ENCODE results near the gene AARS2.

Gene AARS2

GRCh38 chr6:44275749-44276648, 37.1 kb downstream of the AARS2 start:
- DNase-seq (ENCODE audit: low read depth) = no peak

GRCh38 chr6:44275271-44275748, 37.8 kb downstream of the AARS2 start:
- DNase-seq (ENCODE audit: low read depth) = no peak

GRCh38 chr6:44273617-44274016, 39.5 kb downstream of the AARS2 start:
- no peak for DNase-seq (ENCODE audit: low read depth)

GRCh38 chr6:44272999-44273566, 40.1 kb downstream of the AARS2 start:
- DNase-seq (ENCODE audit: low read depth) = no peak

GRCh38 chr6:44272529-44272928, 40.6 kb downstream of the AARS2 start:
- no peak for DNase-seq (ENCODE audit: low read depth)

- DNase-seq (ENCODE audit: low read depth) = no peak
Measured at GRCh38 chr6:44271914-44272313, 41.2 kb downstream of the AARS2 start.

- DNase-seq (ENCODE audit: low read depth) = no peak
Measured at GRCh38 chr6:44271406-44271723, 41.8 kb downstream of the AARS2 start.

GRCh38 chr6:44270526-44271405, 42.4 kb downstream of the AARS2 start:
- DNase-seq (ENCODE audit: low read depth) = no peak

GRCh38 chr6:44269921-44270525, 43.1 kb downstream of the AARS2 start, which contains the start of gene TMEM151B:
Gene TMEM151B (plus strand): TSS chr6:44270450. CDS start chr6:44270743, 293 bp downstream.
- DNase-seq (ENCODE audit: low read depth) = no peak

GRCh38 chr6:44269178-44269920, 43.8 kb downstream of the AARS2 start:
- no peak for DNase-seq (ENCODE audit: low read depth)

- DNase-seq (ENCODE audit: low read depth) = peak; percentile 52
Measured at GRCh38 chr6:44268095-44268628, 45.0 kb downstream of the AARS2 start.

GRCh38 chr6:44267252-44267651, 45.9 kb downstream of the AARS2 start:
- no peak for DNase-seq (ENCODE audit: low read depth)

GRCh38 chr6:44266347-44266746, 46.8 kb downstream of the AARS2 start:
- no peak for DNase-seq (ENCODE audit: low read depth)

- DNase-seq (ENCODE audit: low read depth) = no peak
Measured at GRCh38 chr6:44265722-44266233, 47.4 kb downstream of the AARS2 start.

- DNase-seq (ENCODE audit: low read depth) = peak; percentile 94
Measured at GRCh38 chr6:44265007-44265721, 48.0 kb downstream of the AARS2 start, which contains the start of gene NFKBIE. Gene NFKBIE (minus strand): TSS chr6:44265551. CDS start chr6:44265346, 205 bp downstream.

- no peak for DNase-seq (ENCODE audit: low read depth)
Measured at GRCh38 chr6:44264154-44265006, 48.8 kb downstream of the AARS2 start.

GRCh38 chr6:44263354-44264100, 49.6 kb downstream of the AARS2 start:
- DNase-seq (ENCODE audit: low read depth) = no peak
